Activated naive CD4-positive, alpha-beta T cell treated with anti-CD3 and anti-CD28 coated beads for 36 hours (primary cell): ENCODE measurements around the gene WDR38. TPM values are rescaled to one million over a fixed set of nuclear protein-coding genes. Genes with fewer than 3 reads are reported as not detected.

ENCODE experiments used
- CTCF ChIA-PET: fragments of 350-600 bp; sonication (Branson Sonifier 250); formaldehyde crosslinking; loops from one replicate; lab custom pipeline; 2021; ENCODE audit warnings: antibody characterized with exemption; lab: Charles Lee
- DNase-seq: peaks from one replicate; pipeline ENCODE4 v3.0.0-alpha.2; 2020
- H3K27ac Mint-ChIP-seq: one replicate; pipeline ENCODE4 v1.8.0; 2021; ENCODE audit warnings: mild to moderate bottlenecking, mixed read lengths
- H3K27me3 Mint-ChIP-seq: one replicate; pipeline ENCODE4 v1.8.0; 2021; ENCODE audit warnings: low read depth, mixed read lengths
- H3K36me3 Mint-ChIP-seq: one replicate; pipeline ENCODE4 v1.8.0; 2021; ENCODE audit warnings: low read depth, mixed read lengths
- H3K4me1 Mint-ChIP-seq: one replicate; pipeline ENCODE4 v1.8.0; 2021; ENCODE audit warnings: low read depth, mixed read lengths
- H3K4me3 Mint-ChIP-seq: one replicate; pipeline ENCODE4 v1.8.0; 2021; ENCODE audit warnings: mild to moderate bottlenecking, moderate library complexity, mixed read lengths
- H3K9me3 Mint-ChIP-seq: one replicate; pipeline ENCODE4 v1.8.0; 2021; ENCODE audit warnings: mixed read lengths
- intact Hi-C: fragments of 100-400 bp; cut with micrococcal nuclease; formaldehyde crosslinking; loops from one replicate; pipeline ENCODE4 v1.15.1; 2023
- total RNA-seq, 2 experiments: library from RNA; stranded (reverse); gene quantifications; one replicate each; pipeline ENCODE4 v1.2.3, GENCODE V29; 2021

The WDR38 gene
- total RNA-seq, 2 experiments from 2014 or later, result not detected

- H3K27ac Mint-ChIP-seq, result peak overlapping the region; percentile 99
- peaks cover 50% of the 10 kb centered on the region for H3K4me1 Mint-ChIP-seq
- H3K27me3 Mint-ChIP-seq, result no peaks in the 10 kb centered on the region
- H3K9me3 Mint-ChIP-seq, result no peaks in the 10 kb centered on the region
- intact Hi-C loops, result no loop called here
- DNase-seq, result peak; percentile 86
- H3K4me3 Mint-ChIP-seq, result peak overlapping the region; percentile 92
- CTCF ChIA-PET, result interaction anchor here (1.0 kb wide), 1 partner anchor 16 kb away, joined by 3 read pairs; the partner anchor contains the start of gene WDR38
- peaks cover 44% of the 10 kb centered on the region for H3K36me3 Mint-ChIP-seq
These were observed 15.5 kb downstream of the WDR38 start for GRCh38 chr9:124868511-124869465.

GRCh38 chr9:124869466-124869985 is 16.3 kb downstream of the WDR38 start:
- CTCF ChIA-PET, result interaction anchor here (1.0 to 1.1 kb wide), 2 partner anchors 16 to 273 kb away, joined by 3 to 4 read pairs; partner anchors contain the start of genes SCAI and WDR38
- intact Hi-C loops, result no loop called here
- Mint-ChIP-seq H3K4me1 (peaks cover 52% of the 10 kb centered on the region), H3K27ac (peak overlapping the region; percentile 99), H3K36me3 (peaks cover 49% of the 10 kb centered on the region), H3K4me3 (peak overlapping the region; percentile 92), H3K27me3 (no peaks in the 10 kb centered on the region), H3K9me3 (no peaks in the 10 kb centered on the region)
- peak; percentile 60 for DNase-seq

DNA sequence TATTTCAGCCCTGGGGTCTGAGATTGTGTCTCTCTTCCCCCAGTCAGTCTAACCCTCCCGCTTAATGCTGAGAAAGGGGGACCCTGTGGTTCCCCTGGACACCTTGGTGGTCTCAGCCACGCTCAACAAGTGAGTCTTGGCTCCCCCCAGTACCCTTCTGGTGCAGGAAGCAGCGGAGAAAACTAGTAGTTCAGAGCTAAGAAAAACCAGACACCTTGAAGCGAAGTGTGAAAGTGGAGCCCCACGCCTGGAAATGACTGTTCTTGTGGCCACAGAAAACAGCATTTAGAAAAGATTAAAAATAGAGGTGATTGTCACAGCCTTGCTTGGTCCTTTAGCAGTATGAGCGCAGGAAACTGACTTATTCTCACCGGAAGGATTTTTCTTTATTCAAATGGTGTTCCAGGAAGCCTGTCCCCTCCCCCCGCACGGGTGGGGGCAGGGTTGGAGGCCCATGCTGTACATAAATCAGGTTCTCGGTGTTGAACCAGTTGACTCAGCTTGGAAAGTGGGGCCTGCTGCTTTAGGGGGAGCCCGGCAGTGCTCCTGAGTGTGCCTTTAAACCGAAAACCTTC is 16.8 kb downstream of the WDR38 start:
- Mint-ChIP-seq H3K9me3 (no peaks in the 10 kb centered on the region), H3K4me3 (peak overlapping the region; percentile 92), H3K27me3 (no peaks in the 10 kb centered on the region), H3K4me1 (peaks cover 52% of the 10 kb centered on the region), H3K27ac (peak overlapping the region; percentile 99), H3K36me3 (peaks cover 54% of the 10 kb centered on the region)
- CTCF ChIA-PET, result interaction anchor here (0.8 to 1.1 kb wide), 4 partner anchors 9 to 273 kb away, joined by 3 to 4 read pairs (median 4); partner anchors contain the start of genes SCAI and WDR38
- intact Hi-C loops, result loop anchor here (1.0 to 5.0 kb wide), 11 partner anchors 8 to 455 kb away; partner anchors contain the start of genes ARPC5L, GOLGA1, HSPA5 and NR6A1
- peak; percentile 98 for DNase-seq

GRCh38 chr9:124870723-124871122 is 17.5 kb downstream of the WDR38 start:
- CTCF ChIA-PET, result interaction anchor here (0.8 to 1.1 kb wide), 3 partner anchors 10 to 272 kb away, joined by 4 read pairs; partner anchors contain the start of gene SCAI
- intact Hi-C loops, result loop anchor here (1.0 to 5.0 kb wide), 11 partner anchors 8 to 456 kb away; partner anchors contain the start of genes ARPC5L, GOLGA1, HSPA5 and NR6A1
- Mint-ChIP-seq H3K4me1 (peaks cover 52% of the 10 kb centered on the region), H3K27me3 (no peaks in the 10 kb centered on the region), H3K36me3 (peaks cover 60% of the 10 kb centered on the region), H3K27ac (peak overlapping the region; percentile 99), H3K9me3 (no peaks in the 10 kb centered on the region), H3K4me3 (peak overlapping the region; percentile 92)
- peak; percentile 44 for DNase-seq

DNA sequence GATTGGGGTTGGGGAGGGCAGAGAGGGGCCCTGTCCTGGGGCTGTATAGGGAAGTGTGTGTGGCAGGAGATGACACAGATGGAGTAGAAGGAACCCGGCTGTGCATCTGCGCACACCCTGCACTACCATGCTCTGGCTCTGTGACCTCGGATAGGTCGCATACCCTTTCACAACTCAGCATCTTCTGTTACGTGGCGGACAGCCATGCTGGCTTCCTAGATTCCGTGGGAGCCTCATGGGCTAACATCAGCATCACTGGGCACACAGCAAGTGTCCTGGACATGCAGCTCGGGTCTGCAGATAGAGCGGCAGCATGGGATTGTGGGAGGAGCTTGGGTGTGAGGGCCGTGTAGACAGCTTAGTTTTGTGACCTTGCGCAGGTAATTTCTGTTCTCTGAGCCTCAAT is 17.9 kb downstream of the WDR38 start:
- Mint-ChIP-seq H3K9me3 (no peaks in the 10 kb centered on the region), H3K4me1 (peaks cover 54% of the 10 kb centered on the region), H3K36me3 (peaks cover 61% of the 10 kb centered on the region), H3K27ac (peak overlapping the region; percentile 99), H3K27me3 (no peaks in the 10 kb centered on the region), H3K4me3 (peak overlapping the region; percentile 92)
- intact Hi-C loops, result loop anchor here (2.0 to 5.0 kb wide), 2 partner anchors 96 to 456 kb away; partner anchors contain the start of gene PSMB7
- no peak for DNase-seq
- CTCF ChIA-PET, result no interaction called here

DNA sequence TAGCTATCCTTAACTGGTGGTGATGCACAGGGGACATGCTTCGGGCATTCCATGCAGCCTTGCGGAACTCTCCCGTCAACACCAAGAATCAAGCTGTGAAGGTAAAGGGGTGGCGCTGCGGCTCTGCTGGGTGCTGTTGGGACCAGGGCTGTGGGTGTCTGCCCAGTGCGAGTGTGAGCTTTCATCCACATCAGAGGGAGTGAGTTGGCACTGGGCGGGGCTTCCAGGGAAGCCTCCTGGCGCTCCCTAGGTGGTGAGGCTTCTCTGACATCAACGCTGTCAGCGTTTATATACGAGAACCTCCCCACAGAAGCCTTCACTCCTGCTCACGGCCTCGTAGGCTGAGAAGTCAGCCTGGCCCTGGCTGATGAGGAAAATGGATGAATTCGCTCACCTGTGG is 20.4 kb downstream of the WDR38 start:
- Mint-ChIP-seq H3K9me3 (no peaks in the 10 kb centered on the region), H3K4me1 (peaks cover 40% of the 10 kb centered on the region), H3K36me3 (peaks cover 61% of the 10 kb centered on the region), H3K4me3 (no peak overlapping the region), H3K27me3 (no peaks in the 10 kb centered on the region), H3K27ac (peak overlapping the region; percentile 99)
- no peak for DNase-seq
- intact Hi-C loops, result loop anchor here (5.0 kb wide), 1 partner anchor 94 kb away; no protein-coding TSS in a partner anchor
- CTCF ChIA-PET, result interaction anchor here (0.6 to 1.8 kb wide), 3 partner anchors 19 to 21 kb away, joined by 3 to 8 read pairs (median 3); partner anchors contain the start of gene WDR38

DNA sequence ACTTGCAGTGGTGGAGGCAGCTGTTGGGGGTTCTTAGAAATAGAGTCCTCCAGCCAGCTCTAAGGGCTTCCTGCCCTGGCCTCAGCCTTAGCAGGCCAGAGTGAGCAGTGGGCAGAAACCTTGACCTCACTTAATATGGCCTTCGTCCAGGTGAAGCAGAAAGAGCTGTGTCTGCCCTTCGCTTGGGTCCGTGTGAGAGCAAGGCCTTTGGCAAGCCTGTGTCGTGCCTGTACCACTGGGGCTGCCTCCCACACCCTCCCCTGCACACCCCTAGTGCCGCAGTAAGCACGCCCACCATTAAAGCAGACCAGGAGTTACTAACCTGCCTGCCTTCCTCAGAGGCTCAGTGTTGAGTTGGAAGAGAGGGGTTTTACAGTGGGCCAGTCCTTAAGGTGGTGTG is 22.2 kb downstream of the WDR38 start:
- Mint-ChIP-seq H3K4me3 (no peak overlapping the region), H3K36me3 (peaks cover 56% of the 10 kb centered on the region), H3K9me3 (no peaks in the 10 kb centered on the region), H3K4me1 (peaks cover 37% of the 10 kb centered on the region), H3K27ac (peak overlapping the region; percentile 63), H3K27me3 (no peaks in the 10 kb centered on the region)
- intact Hi-C loops, result no loop called here
- DNase-seq, result no peak
- CTCF ChIA-PET, result interaction anchor here (1.8 kb wide), 1 partner anchor 23 kb away, joined by 8 read pairs; the partner anchor contains the start of gene WDR38

DNA sequence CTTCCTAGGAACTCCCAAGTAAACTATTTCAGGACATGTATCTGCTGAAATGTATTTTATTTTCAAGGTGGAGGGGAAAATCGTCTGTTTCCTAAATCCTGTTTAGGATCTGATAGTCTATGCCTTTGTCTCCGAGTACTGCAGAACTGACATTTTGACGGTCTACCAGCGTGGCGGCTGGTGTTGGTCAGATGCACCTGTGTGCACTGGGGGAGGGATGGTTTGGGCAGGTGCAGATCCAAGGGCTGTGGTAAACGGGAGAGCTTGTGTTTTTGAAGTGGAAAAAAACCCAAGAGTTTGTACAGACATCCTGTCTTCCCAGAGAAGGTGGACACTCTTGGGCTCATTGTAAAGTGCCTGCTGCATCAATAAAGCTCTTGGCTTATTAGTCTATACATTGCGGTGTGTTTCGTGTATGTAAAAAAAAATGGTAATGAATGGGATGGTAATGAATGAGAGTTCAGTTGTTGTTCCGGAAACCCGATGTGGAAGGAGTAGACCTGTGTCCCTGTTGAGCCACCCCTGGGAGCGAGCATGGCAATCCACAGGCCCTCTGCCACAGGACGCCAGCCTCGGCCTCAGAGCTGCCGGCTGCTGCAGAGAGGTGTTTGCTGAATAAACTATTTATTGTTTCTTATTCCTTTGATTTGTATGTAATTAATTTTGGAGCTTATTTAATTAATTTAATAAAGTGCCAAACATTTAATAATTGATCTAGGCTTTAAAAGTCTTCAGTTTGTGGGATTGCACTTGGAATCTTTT is 23.9 kb downstream of the WDR38 start:
- H3K4me1 Mint-ChIP-seq, result peaks cover 20% of the 10 kb centered on the region
- CTCF ChIA-PET, result interaction anchor here (1.0 kb wide), 1 partner anchor 21 kb away, joined by 3 read pairs; no protein-coding TSS in a partner anchor
- intact Hi-C loops, result no loop called here
- H3K27me3 Mint-ChIP-seq, result no peaks in the 10 kb centered on the region
- H3K27ac Mint-ChIP-seq, result no peak overlapping the region
- DNase-seq, result no peak
- no peak overlapping the region for H3K4me3 Mint-ChIP-seq
- H3K9me3 Mint-ChIP-seq, result no peaks in the 10 kb centered on the region
- peaks cover 39% of the 10 kb centered on the region for H3K36me3 Mint-ChIP-seq

GRCh38 chr9:124878021-124878420 is 24.8 kb downstream of the WDR38 start:
- CTCF ChIA-PET, result interaction anchor here (0.7 to 1.0 kb wide), 4 partner anchors 20 to 103 kb away, joined by 3 to 4 read pairs (median 3); no protein-coding TSS in a partner anchor
- intact Hi-C loops, result no loop called here
- DNase-seq, result no peak
- H3K27me3 Mint-ChIP-seq, result no peaks in the 10 kb centered on the region
- H3K9me3 Mint-ChIP-seq, result no peaks in the 10 kb centered on the region
- H3K27ac Mint-ChIP-seq, result peak overlapping the region; percentile 9
- peaks cover 35% of the 10 kb centered on the region for H3K36me3 Mint-ChIP-seq
- H3K4me3 Mint-ChIP-seq, result no peak overlapping the region
- peaks cover 12% of the 10 kb centered on the region for H3K4me1 Mint-ChIP-seq

DNA sequence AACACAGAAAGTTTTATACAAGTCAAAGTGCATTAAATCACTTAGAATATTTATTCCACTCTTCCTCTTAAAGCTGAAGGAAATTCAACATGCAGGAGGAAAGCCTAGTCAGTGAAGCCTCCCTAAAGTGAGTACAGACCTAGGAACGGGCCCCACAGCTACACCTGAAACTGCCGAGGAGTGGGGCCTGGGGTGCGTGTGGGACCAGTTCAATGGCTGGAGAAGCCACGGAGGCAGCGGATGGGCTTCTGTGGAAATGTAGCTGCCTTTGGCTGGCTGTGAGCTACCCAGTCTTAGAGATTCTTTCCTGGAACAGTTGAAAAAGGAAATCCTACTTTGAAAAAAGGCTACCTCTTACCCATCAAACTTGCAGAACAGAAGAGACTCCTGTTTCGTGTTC is 25.3 kb downstream of the WDR38 start:
- no peak overlapping the region for H3K4me3 Mint-ChIP-seq

GRCh38 chr9:124879226-124879625 is 26.0 kb downstream of the WDR38 start:
- Mint-ChIP-seq H3K4me3 (no peak overlapping the region), H3K9me3 (no peaks in the 10 kb centered on the region), H3K4me1 (peaks cover 2% of the 10 kb centered on the region), H3K27me3 (no peaks in the 10 kb centered on the region), H3K36me3 (peaks cover 26% of the 10 kb centered on the region), H3K27ac (no peak overlapping the region)
- intact Hi-C loops, result no loop called here
- DNase-seq, result no peak
- CTCF ChIA-PET, result interaction anchor here (0.6 kb wide), 1 partner anchor 358 kb away, joined by 3 read pairs; no protein-coding TSS in a partner anchor

More for the DNA sequence above, 25.3 kb downstream of the WDR38 start:
- Mint-ChIP-seq H3K4me1 (peaks cover 7% of the 10 kb centered on the region), H3K27ac (no peak overlapping the region), H3K9me3 (no peaks in the 10 kb centered on the region), H3K27me3 (no peaks in the 10 kb centered on the region), H3K36me3 (peaks cover 30% of the 10 kb centered on the region)
- DNase-seq, result no peak
- CTCF ChIA-PET, result interaction anchor here (0.7 to 0.9 kb wide), 3 partner anchors 20 to 104 kb away, joined by 3 to 4 read pairs (median 3); no protein-coding TSS in a partner anchor
- intact Hi-C loops, result no loop called here
